K562 (cell line): Measurements from ENCODE around the gene C9. TPM values are rescaled to one million over a fixed set of nuclear protein-coding genes. Genes with fewer than 3 reads are reported as not detected.
A peak's percentile ranks its signal among the peaks of the same experiment; 100 is the strongest.

Experiments used
- ATF7 ChIP-seq: fragments of 450-650 bp; IDR thresholded peaks from 2 replicates; pipeline ENCODE4 v1.7.1; 2014; ENCODE audit warnings: mild to moderate bottlenecking, moderate library complexity
- CCNT2 ChIP-seq: IDR thresholded peaks from 2 replicates; pipeline ENCODE4 v1.6.1; 2011; ENCODE audit warnings: borderline replicate concordance, low read depth, mild to moderate bottlenecking, moderate library complexity, mixed read lengths, low read length; ENCODE audit not compliant: insufficient read length; ENCODE audit errors: extremely low read depth
- ELF1 ChIP-seq: fragments of 200-800 bp; sonication (Bioruptor generic); IDR thresholded peaks from 2 replicates; pipeline ENCODE4 v1.6.1; 2016; ENCODE audit warnings: missing genetic modification characterization, missing compliant biosample characterization
- FUS ChIP-seq: fragments of 200-400 bp; formaldehyde crosslinking; optimal IDR thresholded peaks from 2 replicates; pipeline ENCODE3; 2017; ENCODE audit warnings: low read depth, low read length
- HEY1 ChIP-seq: fragments of 250-450 bp; sonication (Bioruptor Pico); IDR thresholded peaks from 2 replicates; pipeline ENCODE4 v1.5.0; 2020; ENCODE audit warnings: mild to moderate bottlenecking, moderate library complexity, borderline replicate concordance
- NCOA2 ChIP-seq, 2 experiments: fragments of 450-650 bp; IDR thresholded peaks; 2 replicates each; pipeline ENCODE4 v1.6.1; 2018; ENCODE audit warnings: mild to moderate bottlenecking in 2 of 2, moderate library complexity in 1 of 2; ENCODE audit not compliant: partially characterized antibody in 2 of 2
- SAFB2 ChIP-seq: fragments of 200-400 bp; formaldehyde crosslinking; IDR thresholded peaks from 2 replicates; pipeline ENCODE4 v1.6.1; 2018; ENCODE audit warnings: borderline replicate concordance, low read length, low read depth, moderate library complexity; ENCODE audit not compliant: severe bottlenecking
- SMARCE1 ChIP-seq: fragments of 450-650 bp; IDR thresholded peaks from 2 replicates; pipeline ENCODE4 v1.7.1; 2016; ENCODE audit warnings: mild to moderate bottlenecking
- TRIM24 ChIP-seq, 2 experiments: fragments of 450-650 bp; IDR thresholded peaks; 2 replicates each; pipeline ENCODE4 v1.6.1; 2016
- ZBTB17 ChIP-seq: fragments of 450-650 bp; formaldehyde crosslinking; IDR thresholded peaks from 2 replicates; pipeline ENCODE4 v1.4.0; 2020; ENCODE audit warnings: mild to moderate bottlenecking
- ZNF592 ChIP-seq: fragments of 450-650 bp; IDR thresholded peaks from 2 replicates; pipeline ENCODE4 v1.6.1; 2017; ENCODE audit warnings: antibody characterized with exemption, mild to moderate bottlenecking
- polyA plus RNA-seq, 8 experiments: library from polyadenylated mRNA; depleted of rRNA in 4 of 8; stranded (reverse) in 5 of 8; unstranded in 3 of 8; fragments of >200 nt; fragmentation: Nextera tagmentation in 2 of 8; fragmentation: Illumina TruSeq in 1 of 8; extraction: Ambion mirVana in 2 of 8; extraction: Trizol in 1 of 8; gene quantifications; 2 replicates each; pipeline versions ENCODE4 v1.2.1 to v1.2.3, GENCODE V29; 2011 to 2014; ENCODE audit warnings: inconsistent platforms in 1 of 8, missing spikeins in 1 of 8
- total RNA-seq, 7 experiments: library from RNA; depleted of rRNA in 6 of 7; stranded (reverse); fragments of >200 nt in 6 of 7; fragmentation: Illumina TruSeq in 2 of 7; extraction: Trizol in 2 of 7; gene quantifications; 2 replicates each; pipeline versions ENCODE4 v1.2.1 to v1.2.3, GENCODE V29; 2011 to 2021; ENCODE audit warnings: low replicate concordance in 1 of 7
- TF ChIP-seq, protein P1 (sequence below), 2 experiments: fragments of 450-650 bp; IDR thresholded peaks; 2 replicates each; pipeline ENCODE4 v1.6.1; 2018; ENCODE audit warnings: mild to moderate bottlenecking in 2 of 2, low read depth in 1 of 2; ENCODE audit not compliant: partially characterized antibody in 2 of 2
- TF ChIP-seq, protein P2 (sequence below): fragments of 250-450 bp; sonication (Bioruptor Pico); IDR thresholded peaks from 2 replicates; pipeline ENCODE4 v1.5.0; 2021; ENCODE audit warnings: mild to moderate bottlenecking, moderate library complexity

Gene C9
- total and polyA plus RNA-seq, 9 of the 15 experiments (the other 6 are each of a cell fraction or from before 2014, with no cell fraction given): 0.08 to 0.38 TPM; not detected in 7

GRCh38 chr5:39399135-39400036 lies 35.1 kb upstream of the C9 start (continued):
- TF ChIP-seq FUS (no peak), HEY1 (CRISPR knock-in tag) (peak; percentile 14; the same call in 1 of the 2 replicates), NCOA2 (IDR thresholded peaks at IDR 0.05; ENCODE audit: partially characterized antibody in 2 of 2) (no peak), SMARCE1 (peak; percentile 94), CCNT2 (peak; percentile 90), ATF7 (peak; percentile 92), SAFB2 (no peak), ELF1 (tag) (peak; percentile 44; the same call in 1 of the 2 replicates), ZNF592 (peak; percentile 65), TRIM24 (IDR thresholded peaks at IDR 0.05) (peak; percentile 84 to 89), ZBTB17 (CRISPR knock-in tag) (no peak)
- TF ChIP-seq, protein P1, sequence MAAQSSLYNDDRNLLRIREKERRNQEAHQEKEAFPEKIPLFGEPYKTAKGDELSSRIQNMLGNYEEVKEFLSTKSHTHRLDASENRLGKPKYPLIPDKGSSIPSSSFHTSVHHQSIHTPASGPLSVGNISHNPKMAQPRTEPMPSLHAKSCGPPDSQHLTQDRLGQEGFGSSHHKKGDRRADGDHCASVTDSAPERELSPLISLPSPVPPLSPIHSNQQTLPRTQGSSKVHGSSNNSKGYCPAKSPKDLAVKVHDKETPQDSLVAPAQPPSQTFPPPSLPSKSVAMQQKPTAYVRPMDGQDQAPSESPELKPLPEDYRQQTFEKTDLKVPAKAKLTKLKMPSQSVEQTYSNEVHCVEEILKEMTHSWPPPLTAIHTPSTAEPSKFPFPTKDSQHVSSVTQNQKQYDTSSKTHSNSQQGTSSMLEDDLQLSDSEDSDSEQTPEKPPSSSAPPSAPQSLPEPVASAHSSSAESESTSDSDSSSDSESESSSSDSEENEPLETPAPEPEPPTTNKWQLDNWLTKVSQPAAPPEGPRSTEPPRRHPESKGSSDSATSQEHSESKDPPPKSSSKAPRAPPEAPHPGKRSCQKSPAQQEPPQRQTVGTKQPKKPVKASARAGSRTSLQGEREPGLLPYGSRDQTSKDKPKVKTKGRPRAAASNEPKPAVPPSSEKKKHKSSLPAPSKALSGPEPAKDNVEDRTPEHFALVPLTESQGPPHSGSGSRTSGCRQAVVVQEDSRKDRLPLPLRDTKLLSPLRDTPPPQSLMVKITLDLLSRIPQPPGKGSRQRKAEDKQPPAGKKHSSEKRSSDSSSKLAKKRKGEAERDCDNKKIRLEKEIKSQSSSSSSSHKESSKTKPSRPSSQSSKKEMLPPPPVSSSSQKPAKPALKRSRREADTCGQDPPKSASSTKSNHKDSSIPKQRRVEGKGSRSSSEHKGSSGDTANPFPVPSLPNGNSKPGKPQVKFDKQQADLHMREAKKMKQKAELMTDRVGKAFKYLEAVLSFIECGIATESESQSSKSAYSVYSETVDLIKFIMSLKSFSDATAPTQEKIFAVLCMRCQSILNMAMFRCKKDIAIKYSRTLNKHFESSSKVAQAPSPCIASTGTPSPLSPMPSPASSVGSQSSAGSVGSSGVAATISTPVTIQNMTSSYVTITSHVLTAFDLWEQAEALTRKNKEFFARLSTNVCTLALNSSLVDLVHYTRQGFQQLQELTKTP (IDR thresholded peaks at IDR 0.05; ENCODE audit: low read depth in 1 of 2, partially characterized antibody in 2 of 2): peak in 1 of 2 experiments; percentile 50
- TF ChIP-seq, protein P2, sequence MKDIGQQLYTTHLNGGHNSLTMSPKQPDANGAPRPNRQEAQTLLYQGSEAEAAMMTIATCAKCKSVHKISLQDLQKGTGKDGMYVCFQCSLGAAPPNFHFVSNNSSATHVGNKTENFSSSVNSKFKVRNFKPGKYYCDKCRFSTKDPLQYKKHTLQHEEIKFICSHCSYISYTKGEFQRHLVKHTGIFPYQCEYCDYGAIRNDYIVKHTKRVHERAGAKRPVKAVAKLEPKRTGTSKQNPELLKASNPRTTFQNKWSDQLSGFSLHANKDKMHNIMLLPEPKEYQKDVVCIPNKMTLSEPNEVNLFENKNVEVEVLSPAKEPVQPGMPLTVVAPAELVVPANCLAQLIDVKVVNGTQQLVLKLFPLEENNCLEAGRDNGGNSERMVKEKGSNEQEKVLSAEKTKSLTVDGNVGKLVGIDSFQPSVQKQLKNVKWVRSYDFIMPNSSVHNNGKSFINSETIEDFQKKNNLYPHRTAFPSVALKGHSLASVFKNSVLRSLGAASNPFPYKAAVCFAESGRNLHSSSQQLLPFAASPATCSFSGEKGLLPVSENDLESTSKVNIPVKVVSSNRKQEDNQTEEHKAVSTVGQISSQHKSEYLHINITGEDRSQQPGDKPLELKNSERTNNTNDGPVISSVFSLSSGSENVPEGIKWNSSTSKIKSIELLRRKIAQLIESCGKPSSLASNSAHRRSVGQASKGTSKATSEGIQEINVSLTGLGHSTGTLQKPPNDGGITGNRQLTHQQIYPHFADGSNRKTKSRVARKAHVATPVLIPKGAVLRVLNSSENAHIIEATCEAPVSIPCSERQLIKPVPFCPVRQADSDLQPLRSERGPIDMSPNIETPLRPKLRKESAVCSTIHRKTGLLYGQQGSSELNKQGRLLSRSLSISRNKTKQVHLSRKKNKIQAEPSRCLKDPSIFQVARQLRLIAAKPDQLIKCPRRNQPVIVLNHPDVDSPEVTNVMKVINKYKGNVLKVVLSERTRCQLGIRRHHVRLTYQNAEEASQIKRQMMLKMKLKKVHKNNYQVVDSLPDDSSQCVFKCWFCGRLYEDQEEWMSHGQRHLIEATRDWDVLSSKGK (CRISPR knock-in tag): no peak
